ENCODE results near the gene SARNP. TPM values are rescaled to one million over a fixed set of nuclear protein-coding genes. Genes with fewer than 3 reads are reported as not detected.
A peak's percentile ranks its signal among the peaks of the same experiment; 100 is the strongest.

SARNP gene
- total and polyA plus RNA-seq, 9 donors: 48.0 to 89.3 (median 59.7) TPM

DNA sequence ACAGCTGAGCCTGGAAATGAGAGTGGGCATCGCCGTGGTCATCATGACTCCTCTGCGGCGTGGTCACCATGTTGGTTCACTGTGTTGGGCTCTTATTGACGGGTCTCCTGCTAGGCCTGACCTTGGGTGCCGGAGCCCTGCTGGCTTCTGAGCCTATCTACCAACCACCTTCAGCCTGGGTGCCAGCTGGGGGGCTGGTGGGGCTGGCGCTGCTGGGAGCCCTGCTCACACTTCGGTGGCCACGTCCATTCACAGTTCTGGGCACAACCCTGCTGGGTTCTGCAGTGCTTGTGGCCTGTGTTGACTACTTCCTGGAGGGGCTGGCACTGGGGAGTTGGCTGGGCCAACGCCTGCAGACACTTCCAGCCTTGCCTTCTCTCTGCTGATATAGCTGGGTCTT, 15.5 kb upstream of the SARNP start:
- H3K4me1 ChIP-seq (ENCODE audit: insufficient read depth): peaks cover 6% of the 10 kb centered on the region
- no peaks in the 10 kb centered on the region for H3K9me3 ChIP-seq
- TF ChIP-seq POLR2A (IDR thresholded peaks at IDR 0.05): no peak
- no peak for TF ChIP-seq EP300 (IDR thresholded peaks at IDR 0.05)
- TF ChIP-seq CTCF (IDR thresholded peaks at IDR 0.05): no peak
- no peak for DNase-seq
- H3K27me3 ChIP-seq: no peaks in the 10 kb centered on the region
- 90 to 94% (median 94%) methylated on average over 10 of the region's 10 CpGs for WGBS, 3 donors
- no peak overlapping the region for H3K4me3 ChIP-seq
- intact Hi-C loops (cut with DNase I): loop anchor here in 1 of 4 donors (5.0 kb wide), 1 partner anchor 94 kb away; the partner anchor contains the start of gene PYM1
- H3K36me3 ChIP-seq: no peaks in the 10 kb centered on the region
- H3K27ac ChIP-seq: no peak overlapping the region

DNA sequence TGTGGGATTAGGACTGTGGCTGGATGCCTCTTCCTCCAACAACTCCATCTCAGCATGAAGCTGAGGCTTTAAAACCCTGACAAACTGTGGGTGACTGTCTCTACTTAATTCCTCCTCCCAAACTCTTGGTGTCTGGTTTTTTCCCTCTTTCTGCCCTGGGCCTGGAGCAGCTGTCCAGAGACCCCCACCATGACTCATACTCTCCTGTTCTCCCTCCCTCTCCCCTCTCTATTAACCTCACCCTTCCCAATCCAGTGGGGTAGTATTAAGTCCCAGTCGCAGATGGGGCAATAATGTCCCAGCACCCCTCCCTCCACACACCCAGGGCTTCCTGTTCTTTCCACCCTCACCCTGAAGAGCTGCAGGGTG, 13.9 kb upstream of the SARNP start:
- Histone ChIP-seq H3K4me1 (ENCODE audit: insufficient read depth) (peaks cover 13% of the 10 kb centered on the region), H3K4me3 (peak overlapping the region; percentile 72), H3K27me3 (no peaks in the 10 kb centered on the region), H3K36me3 (no peaks in the 10 kb centered on the region), H3K9me3 (no peaks in the 10 kb centered on the region), H3K27ac (peak overlapping the region; percentile 86 to 89)
- intact Hi-C loops (cut with DNase I): loop anchor here in 1 of 4 donors (5.0 kb wide), 1 partner anchor 96 kb away; the partner anchor contains the start of gene PYM1
- 7 to 13% (median 13%) methylated on average over 1 of the region's 1 CpG for WGBS, 3 donors
- peak in 1 of 5 donors; percentile 57 for DNase-seq
- TF ChIP-seq POLR2A (IDR thresholded peaks at IDR 0.05) (peak; percentile 32), EP300 (IDR thresholded peaks at IDR 0.05) (no peak)

GRCh38 chr12:55830601-55831446, 13.3 kb upstream of the SARNP start:
- Histone ChIP-seq H3K4me3 (peak overlapping the region; percentile 72), H3K9me3 (no peaks in the 10 kb centered on the region), H3K27me3 (no peaks in the 10 kb centered on the region), H3K4me1 (ENCODE audit: insufficient read depth) (peaks cover 13% of the 10 kb centered on the region), H3K27ac (peak overlapping the region; percentile 86 to 89), H3K36me3 (no peaks in the 10 kb centered on the region)
- peak; percentile 90 for TF ChIP-seq POLR2A (IDR thresholded peaks at IDR 0.05)
- no peak for TF ChIP-seq EP300 (IDR thresholded peaks at IDR 0.05)
- TF ChIP-seq CTCF (IDR thresholded peaks at IDR 0.05): peak in 2 of 3 donors; percentile 25 to 31
- intact Hi-C loops (cut with DNase I): loop anchor here in 1 of 4 donors (5.0 kb wide), 1 partner anchor 96 kb away; the partner anchor contains the start of gene PYM1
- 1% methylated on average over 23 of the region's 23 CpGs for WGBS, 3 donors
- DNase-seq: peak; percentile 83 to 92 (median 92)

DNA sequence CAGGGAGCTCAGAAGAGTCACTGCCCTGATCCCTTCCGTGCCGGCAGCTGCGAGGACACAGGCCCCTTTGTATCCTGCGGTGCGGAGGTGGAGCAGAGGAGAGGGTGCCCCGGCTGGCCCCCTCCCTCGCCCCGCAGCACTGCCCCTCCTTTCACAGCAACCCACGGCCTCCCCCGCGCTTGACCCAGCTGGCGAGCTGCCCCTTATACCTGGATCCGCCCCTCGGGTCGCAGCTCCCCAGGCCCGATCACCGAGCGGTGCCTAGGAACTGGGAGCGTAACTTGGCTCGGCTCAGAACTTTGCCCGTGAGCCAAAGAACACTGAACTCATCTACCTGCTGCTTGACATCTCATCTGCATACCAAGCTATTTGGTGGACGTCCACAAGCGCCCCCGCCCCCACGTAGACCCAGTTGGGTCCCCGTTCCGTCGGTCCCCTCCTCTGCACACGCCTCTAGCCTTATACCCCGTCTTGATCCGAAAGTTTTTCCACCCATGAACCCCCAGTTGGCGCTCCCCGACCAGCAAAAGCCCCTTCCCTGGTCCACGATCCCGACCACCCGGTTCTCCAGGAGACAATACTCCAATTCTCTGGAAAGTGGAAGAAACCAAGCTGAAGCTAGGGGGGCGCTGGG, 12.6 kb upstream of the SARNP start:
- no peaks in the 10 kb centered on the region for H3K27me3 ChIP-seq
- TF ChIP-seq POLR2A (IDR thresholded peaks at IDR 0.05) (peak; percentile 8), EP300 (IDR thresholded peaks at IDR 0.05) (no peak)
- intact Hi-C loops (cut with DNase I): loop anchor here in 3 of 4 donors (5.0 kb wide), 1 partner anchor 97 kb away; the partner anchor contains the start of gene PYM1 (in 3 of the 3)
- H3K36me3 ChIP-seq: no peaks in the 10 kb centered on the region
- H3K9me3 ChIP-seq: no peaks in the 10 kb centered on the region
- peaks cover 13% of the 10 kb centered on the region for H3K4me1 ChIP-seq (ENCODE audit: insufficient read depth)
- H3K4me3 ChIP-seq: peak overlapping the region; percentile 72
- peak overlapping the region; percentile 86 to 89 for H3K27ac ChIP-seq
- 0 to 1% (median 1%) methylated on average over 28 to 37 of the region's 37 CpGs for WGBS, 3 donors
- peak; percentile 72 to 82 (median 80) for DNase-seq

DNA sequence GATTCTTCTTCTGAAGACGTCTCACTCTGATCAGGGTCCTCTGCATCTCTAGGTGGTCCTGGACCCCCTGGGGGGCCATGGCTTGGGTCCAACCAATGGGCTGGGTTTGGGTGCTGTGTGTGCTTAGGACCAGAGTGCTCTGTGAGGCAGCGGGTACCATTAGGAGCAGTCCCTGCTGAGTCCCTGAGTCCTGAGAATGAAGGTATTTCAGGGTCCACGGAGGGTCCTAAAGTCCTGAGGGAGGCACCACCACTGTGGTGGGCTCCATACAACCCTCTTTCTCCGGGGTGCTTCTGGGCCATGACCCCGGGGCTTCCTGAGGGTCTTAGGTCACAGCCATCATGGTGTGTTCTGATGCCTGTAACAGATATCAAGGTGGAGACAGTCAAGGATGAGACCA, 10.8 kb upstream of the SARNP start:
- DNase-seq: peak in 4 of 5 donors; percentile 50 to 58 (median 56)
- H3K27ac ChIP-seq: peak overlapping the region in 1 of 2 donors; percentile 77
- no peak overlapping the region for H3K4me3 ChIP-seq
- no peaks in the 10 kb centered on the region for H3K9me3 ChIP-seq
- no peaks in the 10 kb centered on the region for H3K36me3 ChIP-seq
- 84 to 85% (median 85%) methylated on average over 5 of the region's 5 CpGs for WGBS, 3 donors
- TF ChIP-seq CTCF (IDR thresholded peaks at IDR 0.05) (no peak), POLR2A (IDR thresholded peaks at IDR 0.05) (no peak), EP300 (IDR thresholded peaks at IDR 0.05) (no peak)
- H3K4me1 ChIP-seq (ENCODE audit: insufficient read depth): peaks cover 13% of the 10 kb centered on the region
- no peaks in the 10 kb centered on the region for H3K27me3 ChIP-seq
- intact Hi-C loops (cut with DNase I): loop anchor here in 2 of 4 donors (5.0 kb wide), 1 partner anchor 99 kb away; the partner anchor contains the start of gene PYM1 (in 2 of the 2)
